ENCODE results near the gene NBPF3.
A peak's percentile ranks its signal among the peaks of the same experiment; 100 is the strongest.

The NBPF3 gene, protein sequence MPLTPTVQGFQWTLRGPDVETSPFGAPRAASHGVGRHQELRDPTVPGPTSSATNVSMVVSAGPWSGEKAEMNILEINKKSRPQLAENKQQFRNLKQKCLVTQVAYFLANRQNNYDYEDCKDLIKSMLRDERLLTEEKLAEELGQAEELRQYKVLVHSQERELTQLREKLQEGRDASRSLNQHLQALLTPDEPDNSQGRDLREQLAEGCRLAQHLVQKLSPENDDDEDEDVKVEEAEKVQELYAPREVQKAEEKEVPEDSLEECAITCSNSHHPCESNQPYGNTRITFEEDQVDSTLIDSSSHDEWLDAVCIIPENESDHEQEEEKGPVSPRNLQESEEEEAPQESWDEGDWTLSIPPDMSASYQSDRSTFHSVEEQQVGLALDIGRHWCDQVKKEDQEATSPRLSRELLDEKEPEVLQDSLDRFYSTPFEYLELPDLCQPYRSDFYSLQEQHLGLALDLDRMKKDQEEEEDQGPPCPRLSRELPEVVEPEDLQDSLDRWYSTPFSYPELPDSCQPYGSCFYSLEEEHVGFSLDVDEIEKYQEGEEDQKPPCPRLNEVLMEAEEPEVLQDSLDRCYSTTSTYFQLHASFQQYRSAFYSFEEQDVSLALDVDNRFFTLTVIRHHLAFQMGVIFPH

DNA sequence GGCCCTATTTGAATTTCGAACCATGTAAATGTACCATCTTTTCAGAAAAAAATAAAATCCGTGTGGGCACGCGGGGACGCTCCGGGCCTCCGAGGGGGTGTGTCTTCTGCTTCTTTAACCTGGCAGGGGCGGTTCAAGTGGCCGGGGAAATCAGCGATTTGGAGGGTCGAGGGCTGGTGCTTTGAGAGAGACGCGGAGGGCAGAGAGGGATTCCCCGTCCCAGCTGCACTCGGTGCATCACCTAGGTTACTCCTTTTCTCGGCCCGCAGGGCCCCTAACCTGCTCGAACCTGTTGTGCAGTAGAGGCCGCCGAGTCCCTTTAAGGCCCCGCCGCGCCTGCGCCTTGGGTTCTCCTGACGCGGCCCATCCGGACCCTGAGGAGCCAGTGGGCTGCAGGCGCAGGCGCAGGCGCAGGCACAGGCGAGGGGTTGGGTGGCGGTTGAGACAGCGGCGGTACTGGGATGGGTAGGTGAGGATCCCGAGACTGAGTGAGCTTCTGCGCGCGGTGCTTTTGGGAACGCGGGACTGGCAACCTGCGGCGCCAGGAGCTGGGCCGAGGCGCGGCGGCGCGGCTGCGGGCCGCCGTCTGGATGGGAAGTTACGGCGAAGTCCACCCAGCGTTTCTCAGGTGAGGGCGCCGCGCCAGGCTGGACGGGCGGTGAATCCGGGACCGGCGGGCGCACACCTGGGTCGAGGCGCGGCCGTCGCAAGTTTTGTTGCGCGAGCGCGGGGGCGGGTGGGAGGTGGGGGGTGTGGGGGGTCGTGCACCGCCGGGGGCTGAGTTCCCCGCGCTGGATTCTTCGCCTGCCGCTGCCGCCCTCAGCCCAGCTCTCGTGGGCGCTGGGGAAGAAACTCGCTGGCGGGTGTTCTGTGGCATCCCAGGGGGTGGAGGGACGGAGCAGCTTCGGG, at the start of gene NBPF3:
NBPF3 (plus strand) TSS at position 417 of the 909 bp plus-strand sequence. CDS start 4,950 bp downstream, outside the sequence.
- no peak within 1 kb of the TSS for H3K9ac ChIP-seq
- peak within 1 kb of the TSS; percentile 83 for H2AFZ ChIP-seq
- H3K27ac ChIP-seq: peak within 1 kb of the TSS; percentile 41
- TF ChIP-seq, protein P1, sequence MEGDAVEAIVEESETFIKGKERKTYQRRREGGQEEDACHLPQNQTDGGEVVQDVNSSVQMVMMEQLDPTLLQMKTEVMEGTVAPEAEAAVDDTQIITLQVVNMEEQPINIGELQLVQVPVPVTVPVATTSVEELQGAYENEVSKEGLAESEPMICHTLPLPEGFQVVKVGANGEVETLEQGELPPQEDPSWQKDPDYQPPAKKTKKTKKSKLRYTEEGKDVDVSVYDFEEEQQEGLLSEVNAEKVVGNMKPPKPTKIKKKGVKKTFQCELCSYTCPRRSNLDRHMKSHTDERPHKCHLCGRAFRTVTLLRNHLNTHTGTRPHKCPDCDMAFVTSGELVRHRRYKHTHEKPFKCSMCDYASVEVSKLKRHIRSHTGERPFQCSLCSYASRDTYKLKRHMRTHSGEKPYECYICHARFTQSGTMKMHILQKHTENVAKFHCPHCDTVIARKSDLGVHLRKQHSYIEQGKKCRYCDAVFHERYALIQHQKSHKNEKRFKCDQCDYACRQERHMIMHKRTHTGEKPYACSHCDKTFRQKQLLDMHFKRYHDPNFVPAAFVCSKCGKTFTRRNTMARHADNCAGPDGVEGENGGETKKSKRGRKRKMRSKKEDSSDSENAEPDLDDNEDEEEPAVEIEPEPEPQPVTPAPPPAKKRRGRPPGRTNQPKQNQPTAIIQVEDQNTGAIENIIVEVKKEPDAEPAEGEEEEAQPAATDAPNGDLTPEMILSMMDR (IDR thresholded peaks at IDR 0.05): no peak
- H3K36me3 ChIP-seq (ENCODE audit: control insufficient read depth, insufficient read depth, low read length): no peaks in the 10 kb centered on the region
- no peaks in the 10 kb centered on the region for H3K4me1 ChIP-seq
- H3K4me2 ChIP-seq (ENCODE audit: low read length): peak within 1 kb of the TSS; percentile 81
- H3K9me3 ChIP-seq (ENCODE audit: control insufficient read depth, low read length): no peaks in the 10 kb centered on the region
- H3K27me3 ChIP-seq (ENCODE audit: control insufficient read depth, insufficient read depth, low read length): no peaks in the 10 kb centered on the region
- H3K4me3 ChIP-seq (ENCODE audit: low read depth, low read length): peak within 1 kb of the TSS; percentile 62
- H3K79me2 ChIP-seq: no peaks in the 10 kb centered on the region

DNA sequence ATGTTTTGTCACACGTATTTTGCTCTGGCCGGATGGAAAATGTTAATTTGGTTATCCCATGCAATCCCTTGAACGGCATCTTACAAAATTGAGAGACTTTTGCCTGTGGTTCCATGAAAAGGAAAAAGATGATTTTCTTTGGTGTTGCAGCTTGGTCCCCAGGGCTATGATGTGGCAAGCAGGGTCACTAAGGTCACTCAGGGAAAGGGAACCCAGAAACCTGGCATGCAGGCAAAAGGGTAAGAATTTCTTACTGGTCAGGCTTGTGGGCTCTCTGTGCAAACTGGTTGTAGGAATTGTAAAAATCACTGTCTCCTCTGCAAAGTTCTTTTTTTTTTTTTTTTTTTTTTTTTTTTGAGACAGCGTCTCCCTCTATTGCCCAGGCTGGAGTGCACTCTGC, 48.4 kb upstream of the NBPF3 start:
- no peak overlapping the region for H3K9ac ChIP-seq
- H3K36me3 ChIP-seq (ENCODE audit: control insufficient read depth, insufficient read depth, low read length): no peaks in the 10 kb centered on the region
- no peaks in the 10 kb centered on the region for H3K4me1 ChIP-seq
- H3K4me2 ChIP-seq (ENCODE audit: low read length): no peak overlapping the region
- H3K79me2 ChIP-seq: no peaks in the 10 kb centered on the region
- H3K27ac ChIP-seq: no peak overlapping the region
- TF ChIP-seq, protein P1 (IDR thresholded peaks at IDR 0.05): no peak
- H3K27me3 ChIP-seq (ENCODE audit: control insufficient read depth, insufficient read depth, low read length): no peaks in the 10 kb centered on the region
- no peak overlapping the region for H2AFZ ChIP-seq
- no peak overlapping the region for H3K4me3 ChIP-seq (ENCODE audit: low read depth, low read length)
- no peaks in the 10 kb centered on the region for H3K9me3 ChIP-seq (ENCODE audit: control insufficient read depth, low read length)

DNA sequence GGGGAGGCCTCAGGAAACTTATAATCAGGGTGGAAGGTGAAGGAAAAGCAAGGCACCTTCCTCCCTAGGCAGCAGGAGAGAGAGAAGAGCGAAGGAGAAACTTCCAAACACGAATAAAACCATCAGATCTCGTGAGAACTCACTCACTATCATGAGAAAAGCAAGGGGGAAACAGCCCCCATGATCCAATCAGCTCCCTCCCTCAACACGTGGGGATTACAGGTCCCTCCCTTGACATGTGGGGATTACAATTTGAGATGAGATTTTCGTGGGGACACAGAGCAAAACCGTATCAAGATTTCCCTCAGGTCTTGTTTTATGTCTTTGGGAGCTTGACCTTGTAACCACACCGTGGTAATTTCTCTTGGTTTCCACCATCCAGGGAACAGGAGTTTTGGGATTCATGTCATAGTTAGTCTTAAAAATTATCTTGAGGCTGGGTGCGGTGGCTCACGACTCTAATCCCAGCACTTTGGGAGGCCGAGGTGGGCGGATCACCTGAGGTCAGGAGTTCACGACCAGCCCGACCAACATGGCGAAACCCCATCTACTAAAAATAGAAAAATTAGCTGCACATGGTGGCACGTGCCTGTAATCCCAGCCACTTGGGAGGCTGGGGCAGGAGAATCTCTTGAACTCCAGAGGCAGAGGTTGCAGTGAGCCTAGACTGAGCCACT, 47.2 kb upstream of the NBPF3 start:
- H3K4me1 ChIP-seq: no peaks in the 10 kb centered on the region
- H3K79me2 ChIP-seq: no peaks in the 10 kb centered on the region
- H3K4me3 ChIP-seq (ENCODE audit: low read depth, low read length): no peak overlapping the region
- H2AFZ ChIP-seq: no peak overlapping the region
- H3K36me3 ChIP-seq (ENCODE audit: control insufficient read depth, insufficient read depth, low read length): no peaks in the 10 kb centered on the region
- no peak overlapping the region for H3K9ac ChIP-seq
- H3K27ac ChIP-seq: no peak overlapping the region
- no peak overlapping the region for H3K4me2 ChIP-seq (ENCODE audit: low read length)
- TF ChIP-seq, protein P1 (IDR thresholded peaks at IDR 0.05): no peak
- no peaks in the 10 kb centered on the region for H3K27me3 ChIP-seq (ENCODE audit: control insufficient read depth, insufficient read depth, low read length)
- H3K9me3 ChIP-seq (ENCODE audit: control insufficient read depth, low read length): no peaks in the 10 kb centered on the region

DNA sequence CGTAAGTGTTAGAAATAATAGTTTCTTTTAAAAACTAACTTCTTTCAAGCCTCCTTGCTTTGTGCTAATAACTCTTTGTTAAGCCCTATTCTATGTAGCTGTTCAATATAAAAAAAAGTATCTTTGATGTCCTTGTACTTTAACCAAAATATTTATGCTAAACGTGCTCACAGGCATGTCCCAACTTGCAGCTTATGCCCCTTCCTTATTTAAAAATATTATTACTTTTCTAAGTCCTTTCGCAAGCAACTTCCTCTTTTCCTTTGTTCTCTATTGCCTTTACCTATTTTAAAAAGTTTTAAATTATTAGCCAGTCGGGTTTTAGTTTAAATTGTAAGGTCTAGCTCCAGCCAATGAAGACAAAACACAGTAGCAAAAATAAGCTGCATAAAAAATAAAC, 43.4 kb upstream of the NBPF3 start:
- Histone ChIP-seq H3K27ac (no peak overlapping the region), H3K9me3 (ENCODE audit: control insufficient read depth, low read length) (no peaks in the 10 kb centered on the region), H3K79me2 (no peaks in the 10 kb centered on the region), H3K36me3 (ENCODE audit: control insufficient read depth, insufficient read depth, low read length) (no peaks in the 10 kb centered on the region), H2AFZ (no peak overlapping the region), H3K27me3 (ENCODE audit: control insufficient read depth, insufficient read depth, low read length) (no peaks in the 10 kb centered on the region), H3K9ac (no peak overlapping the region), H3K4me2 (ENCODE audit: low read length) (no peak overlapping the region), H3K4me3 (ENCODE audit: low read depth, low read length) (no peak overlapping the region), H3K4me1 (no peaks in the 10 kb centered on the region)
- TF ChIP-seq, protein P1 (IDR thresholded peaks at IDR 0.05): no peak
